HEK293 (cell line): ENCODE results near the gene LCN6.

Source experiments
- BCL11A ChIP-seq: fragments of 450-650 bp; formaldehyde crosslinking; IDR thresholded peaks from 2 replicates; pipeline ENCODE4 v1.5.1; 2016; ENCODE audit warnings: low read depth, missing biosample characterization, missing genetic modification characterization
- SP2 ChIP-seq: fragments of 450-650 bp; formaldehyde crosslinking; IDR thresholded peaks from 2 replicates; pipeline ENCODE4 v1.5.1; 2016; ENCODE audit warnings: missing biosample characterization, missing genetic modification characterization
- ZBTB20 ChIP-seq: fragments of 450-650 bp; formaldehyde crosslinking; IDR thresholded peaks from 2 replicates; pipeline ENCODE4 v1.5.1; 2016; ENCODE audit warnings: missing biosample characterization, missing genetic modification characterization
- ZBTB8A ChIP-seq: fragments of 450-650 bp; formaldehyde crosslinking; IDR thresholded peaks from 2 replicates; pipeline ENCODE4 v1.5.1; 2016; ENCODE audit warnings: missing biosample characterization, missing genetic modification characterization
- ZIC2 ChIP-seq: fragments of 450-650 bp; formaldehyde crosslinking; IDR thresholded peaks from 2 replicates; pipeline ENCODE4 v1.5.1; 2016; ENCODE audit warnings: missing biosample characterization, missing genetic modification characterization
- ZNF341 ChIP-seq: fragments of 450-650 bp; formaldehyde crosslinking; IDR thresholded peaks from 2 replicates; pipeline ENCODE4; 2016; ENCODE audit warnings: low read depth, missing biosample characterization, missing genetic modification characterization
- ZNF37A ChIP-seq: fragments of 450-650 bp; IDR thresholded peaks from 2 replicates; pipeline ENCODE4 v1.5.1; 2018; ENCODE audit warnings: missing biosample characterization, missing genetic modification characterization
- ZNF677 ChIP-seq: fragments of 450-650 bp; IDR thresholded peaks from 2 replicates; pipeline ENCODE4 v1.5.0; 2018; ENCODE audit warnings: missing biosample characterization, mild to moderate bottlenecking, missing genetic modification characterization, moderate library complexity
- ZNF701 ChIP-seq: fragments of 450-650 bp; formaldehyde crosslinking; IDR thresholded peaks from 2 replicates; pipeline ENCODE4 v1.5.1; 2016; ENCODE audit warnings: missing biosample characterization, missing genetic modification characterization
- TF ChIP-seq, protein P1 (sequence below): fragments of 450-650 bp; formaldehyde crosslinking; IDR thresholded peaks from 2 replicates; pipeline ENCODE4 v1.5.1; 2017; ENCODE audit warnings: missing biosample characterization, missing genetic modification characterization
- TF ChIP-seq, protein P2 (sequence below): fragments of 450-650 bp; formaldehyde crosslinking; IDR thresholded peaks from 2 replicates; pipeline ENCODE4 v1.5.1; 2016; ENCODE audit warnings: missing biosample characterization, missing genetic modification characterization
- TF ChIP-seq, protein P3 (sequence below): fragments of 450-650 bp; formaldehyde crosslinking; IDR thresholded peaks from 2 replicates; pipeline ENCODE4 v1.5.1; 2016; ENCODE audit warnings: missing biosample characterization, missing genetic modification characterization
- TF ChIP-seq, protein P4 (sequence below): fragments of 450-650 bp; formaldehyde crosslinking; IDR thresholded peaks from 2 replicates; pipeline ENCODE4 v1.5.1; 2017; ENCODE audit warnings: missing biosample characterization, missing genetic modification characterization
- TF ChIP-seq, protein P5 (sequence below): fragments of 450-650 bp; formaldehyde crosslinking; IDR thresholded peaks from 2 replicates; pipeline ENCODE4 v1.5.1; 2016; ENCODE audit warnings: missing biosample characterization, missing genetic modification characterization, borderline replicate concordance

LCN6 gene

DNA sequence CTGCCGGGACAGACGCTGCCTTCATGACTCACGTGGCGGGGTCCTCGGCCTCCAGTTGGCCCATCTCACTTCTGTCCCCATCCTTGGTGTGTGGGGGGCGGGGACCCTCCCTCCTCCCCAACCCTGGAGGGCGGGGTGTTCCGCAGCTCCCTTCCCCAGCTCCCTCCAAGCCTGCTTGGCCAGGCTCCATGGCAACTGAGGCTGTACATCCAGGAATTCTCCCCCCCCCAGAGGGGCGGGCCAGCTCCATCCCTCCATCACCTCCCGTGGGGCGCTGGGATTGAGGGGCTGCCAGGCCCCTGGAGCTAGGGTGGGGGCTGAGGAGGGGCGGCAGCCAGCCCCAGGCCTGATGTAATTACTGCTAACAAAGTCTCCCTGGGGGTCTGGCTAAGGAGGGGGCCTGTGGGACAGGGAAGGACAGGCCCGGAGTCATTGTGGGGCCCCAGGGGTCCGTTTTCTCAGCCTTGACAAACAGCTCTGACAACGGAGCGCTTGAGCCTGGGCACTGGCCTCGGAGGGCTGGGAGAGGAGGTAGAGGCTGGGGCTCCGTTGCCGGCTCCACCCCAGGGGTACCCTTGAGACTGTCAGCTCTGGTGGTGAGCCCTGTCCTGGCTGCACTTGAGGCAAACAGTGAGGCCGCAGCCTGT is 28.0 kb downstream of the LCN6 start (continued):
- TF ChIP-seq, protein P1, sequence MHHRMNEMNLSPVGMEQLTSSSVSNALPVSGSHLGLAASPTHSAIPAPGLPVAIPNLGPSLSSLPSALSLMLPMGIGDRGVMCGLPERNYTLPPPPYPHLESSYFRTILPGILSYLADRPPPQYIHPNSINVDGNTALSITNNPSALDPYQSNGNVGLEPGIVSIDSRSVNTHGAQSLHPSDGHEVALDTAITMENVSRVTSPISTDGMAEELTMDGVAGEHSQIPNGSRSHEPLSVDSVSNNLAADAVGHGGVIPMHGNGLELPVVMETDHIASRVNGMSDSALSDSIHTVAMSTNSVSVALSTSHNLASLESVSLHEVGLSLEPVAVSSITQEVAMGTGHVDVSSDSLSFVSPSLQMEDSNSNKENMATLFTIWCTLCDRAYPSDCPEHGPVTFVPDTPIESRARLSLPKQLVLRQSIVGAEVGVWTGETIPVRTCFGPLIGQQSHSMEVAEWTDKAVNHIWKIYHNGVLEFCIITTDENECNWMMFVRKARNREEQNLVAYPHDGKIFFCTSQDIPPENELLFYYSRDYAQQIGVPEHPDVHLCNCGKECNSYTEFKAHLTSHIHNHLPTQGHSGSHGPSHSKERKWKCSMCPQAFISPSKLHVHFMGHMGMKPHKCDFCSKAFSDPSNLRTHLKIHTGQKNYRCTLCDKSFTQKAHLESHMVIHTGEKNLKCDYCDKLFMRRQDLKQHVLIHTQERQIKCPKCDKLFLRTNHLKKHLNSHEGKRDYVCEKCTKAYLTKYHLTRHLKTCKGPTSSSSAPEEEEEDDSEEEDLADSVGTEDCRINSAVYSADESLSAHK (tag by site-specific recombination) = peak; percentile 99
- TF ChIP-seq, protein P2, sequence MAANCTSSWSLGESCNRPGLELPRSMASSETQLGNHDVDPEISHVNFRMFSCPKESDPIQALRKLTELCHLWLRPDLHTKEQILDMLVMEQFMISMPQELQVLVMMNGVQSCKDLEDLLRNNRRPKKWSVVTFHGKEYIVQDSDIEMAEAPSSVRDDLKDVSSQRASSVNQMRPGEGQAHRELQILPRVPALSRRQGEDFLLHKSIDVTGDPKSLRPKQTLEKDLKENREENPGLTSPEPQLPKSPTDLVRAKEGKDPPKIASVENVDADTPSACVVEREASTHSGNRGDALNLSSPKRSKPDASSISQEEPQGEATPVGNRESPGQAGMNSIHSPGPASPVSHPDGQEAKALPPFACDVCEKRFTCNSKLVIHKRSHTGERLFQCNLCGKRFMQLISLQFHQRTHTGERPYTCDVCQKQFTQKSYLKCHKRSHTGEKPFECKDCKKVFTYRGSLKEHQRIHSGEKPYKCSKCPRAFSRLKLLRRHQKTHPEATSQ (tag by site-specific recombination) = no peak
- TF ChIP-seq, protein P3, sequence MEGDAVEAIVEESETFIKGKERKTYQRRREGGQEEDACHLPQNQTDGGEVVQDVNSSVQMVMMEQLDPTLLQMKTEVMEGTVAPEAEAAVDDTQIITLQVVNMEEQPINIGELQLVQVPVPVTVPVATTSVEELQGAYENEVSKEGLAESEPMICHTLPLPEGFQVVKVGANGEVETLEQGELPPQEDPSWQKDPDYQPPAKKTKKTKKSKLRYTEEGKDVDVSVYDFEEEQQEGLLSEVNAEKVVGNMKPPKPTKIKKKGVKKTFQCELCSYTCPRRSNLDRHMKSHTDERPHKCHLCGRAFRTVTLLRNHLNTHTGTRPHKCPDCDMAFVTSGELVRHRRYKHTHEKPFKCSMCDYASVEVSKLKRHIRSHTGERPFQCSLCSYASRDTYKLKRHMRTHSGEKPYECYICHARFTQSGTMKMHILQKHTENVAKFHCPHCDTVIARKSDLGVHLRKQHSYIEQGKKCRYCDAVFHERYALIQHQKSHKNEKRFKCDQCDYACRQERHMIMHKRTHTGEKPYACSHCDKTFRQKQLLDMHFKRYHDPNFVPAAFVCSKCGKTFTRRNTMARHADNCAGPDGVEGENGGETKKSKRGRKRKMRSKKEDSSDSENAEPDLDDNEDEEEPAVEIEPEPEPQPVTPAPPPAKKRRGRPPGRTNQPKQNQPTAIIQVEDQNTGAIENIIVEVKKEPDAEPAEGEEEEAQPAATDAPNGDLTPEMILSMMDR (tag by site-specific recombination) = no peak
- peak; percentile 91 for TF ChIP-seq ZIC2 (tag by site-specific recombination)
- TF ChIP-seq, protein P4, sequence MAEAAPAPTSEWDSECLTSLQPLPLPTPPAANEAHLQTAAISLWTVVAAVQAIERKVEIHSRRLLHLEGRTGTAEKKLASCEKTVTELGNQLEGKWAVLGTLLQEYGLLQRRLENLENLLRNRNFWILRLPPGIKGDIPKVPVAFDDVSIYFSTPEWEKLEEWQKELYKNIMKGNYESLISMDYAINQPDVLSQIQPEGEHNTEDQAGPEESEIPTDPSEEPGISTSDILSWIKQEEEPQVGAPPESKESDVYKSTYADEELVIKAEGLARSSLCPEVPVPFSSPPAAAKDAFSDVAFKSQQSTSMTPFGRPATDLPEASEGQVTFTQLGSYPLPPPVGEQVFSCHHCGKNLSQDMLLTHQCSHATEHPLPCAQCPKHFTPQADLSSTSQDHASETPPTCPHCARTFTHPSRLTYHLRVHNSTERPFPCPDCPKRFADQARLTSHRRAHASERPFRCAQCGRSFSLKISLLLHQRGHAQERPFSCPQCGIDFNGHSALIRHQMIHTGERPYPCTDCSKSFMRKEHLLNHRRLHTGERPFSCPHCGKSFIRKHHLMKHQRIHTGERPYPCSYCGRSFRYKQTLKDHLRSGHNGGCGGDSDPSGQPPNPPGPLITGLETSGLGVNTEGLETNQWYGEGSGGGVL (tag by site-specific recombination) = peak; percentile 84
- no peak for TF ChIP-seq ZNF701 (tag by site-specific recombination)
- TF ChIP-seq ZNF677 = no peak
- no peak for TF ChIP-seq ZBTB20 (tag by site-specific recombination)
- 0 out of 2 replicates have a peak, but pooled peaks have one; percentile 23 for TF ChIP-seq ZBTB8A (tag by site-specific recombination)
- TF ChIP-seq, protein P5, sequence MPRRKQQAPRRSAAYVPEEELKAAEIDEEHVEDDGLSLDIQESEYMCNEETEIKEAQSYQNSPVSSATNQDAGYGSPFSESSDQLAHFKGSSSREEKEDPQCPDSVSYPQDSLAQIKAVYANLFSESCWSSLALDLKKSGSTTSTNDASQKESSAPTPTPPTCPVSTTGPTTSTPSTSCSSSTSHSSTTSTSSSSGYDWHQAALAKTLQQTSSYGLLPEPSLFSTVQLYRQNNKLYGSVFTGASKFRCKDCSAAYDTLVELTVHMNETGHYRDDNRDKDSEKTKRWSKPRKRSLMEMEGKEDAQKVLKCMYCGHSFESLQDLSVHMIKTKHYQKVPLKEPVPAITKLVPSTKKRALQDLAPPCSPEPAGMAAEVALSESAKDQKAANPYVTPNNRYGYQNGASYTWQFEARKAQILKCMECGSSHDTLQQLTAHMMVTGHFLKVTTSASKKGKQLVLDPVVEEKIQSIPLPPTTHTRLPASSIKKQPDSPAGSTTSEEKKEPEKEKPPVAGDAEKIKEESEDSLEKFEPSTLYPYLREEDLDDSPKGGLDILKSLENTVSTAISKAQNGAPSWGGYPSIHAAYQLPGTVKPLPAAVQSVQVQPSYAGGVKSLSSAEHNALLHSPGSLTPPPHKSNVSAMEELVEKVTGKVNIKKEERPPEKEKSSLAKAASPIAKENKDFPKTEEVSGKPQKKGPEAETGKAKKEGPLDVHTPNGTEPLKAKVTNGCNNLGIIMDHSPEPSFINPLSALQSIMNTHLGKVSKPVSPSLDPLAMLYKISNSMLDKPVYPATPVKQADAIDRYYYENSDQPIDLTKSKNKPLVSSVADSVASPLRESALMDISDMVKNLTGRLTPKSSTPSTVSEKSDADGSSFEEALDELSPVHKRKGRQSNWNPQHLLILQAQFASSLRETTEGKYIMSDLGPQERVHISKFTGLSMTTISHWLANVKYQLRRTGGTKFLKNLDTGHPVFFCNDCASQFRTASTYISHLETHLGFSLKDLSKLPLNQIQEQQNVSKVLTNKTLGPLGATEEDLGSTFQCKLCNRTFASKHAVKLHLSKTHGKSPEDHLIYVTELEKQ (tag by site-specific recombination) = no peak
- TF ChIP-seq BCL11A (tag by site-specific recombination) = 0 out of 2 replicates have a peak, but pooled peaks have one; percentile 18
- peak; percentile 67 for TF ChIP-seq ZNF341 (tag by site-specific recombination)
- peak; percentile 82 for TF ChIP-seq SP2 (tag by site-specific recombination)
- TF ChIP-seq ZNF37A = no peak
